Chondrocyte (in vitro differentiated cells): Measurements from ENCODE around the gene GRIN1. TPM values are rescaled to one million over a fixed set of nuclear protein-coding genes. Genes with fewer than 3 reads are reported as not detected.

ENCODE experiments used
- DNase-seq: peaks from one replicate; pipeline ENCODE4 v3.0.0; 2021; ENCODE audit warnings: mixed read lengths, low spot score
- H3K27ac Mint-ChIP-seq: one replicate; pipeline ENCODE4 v1.8.0; 2021; ENCODE audit warnings: mild to moderate bottlenecking, moderate library complexity, mixed read lengths; ENCODE audit not compliant: unreplicated experiment
- H3K27me3 Mint-ChIP-seq: 2 replicates; pipeline ENCODE4 v1.8.0; 2021; ENCODE audit warnings: low read depth, mixed read lengths
- H3K36me3 Mint-ChIP-seq: 2 replicates; pipeline ENCODE4 v1.8.0; 2021; ENCODE audit warnings: low read depth, mixed read lengths
- H3K4me1 Mint-ChIP-seq: 2 replicates; pipeline ENCODE4 v1.8.0; 2021; ENCODE audit warnings: low read depth, mild to moderate bottlenecking, mixed read lengths
- H3K4me3 Mint-ChIP-seq: one replicate; pipeline ENCODE4 v1.8.0; 2021; ENCODE audit warnings: mild to moderate bottlenecking, moderate library complexity, mixed read lengths; ENCODE audit not compliant: unreplicated experiment
- H3K9me3 Mint-ChIP-seq: 2 replicates; pipeline ENCODE4 v1.8.0; 2021; ENCODE audit warnings: low read depth, mixed read lengths
- CTCF ChIP-seq: fragments of 200-600 bp; sonication (generic); IDR thresholded peaks from 2 replicates; pipeline ENCODE4 v1.5.0; 2021; ENCODE audit warnings: antibody characterized with exemption, mild to moderate bottlenecking, moderate library complexity
- total RNA-seq: library from RNA; stranded (reverse); gene quantifications from 3 replicates; pipeline ENCODE4 v1.2.1, GENCODE V29; 2021

Gene GRIN1
- total RNA-seq, 1 donor from 2014 or later = 0.07 TPM

GRCh38 chr9:137167747-137168572, 29.0 kb downstream of the GRIN1 start:
- no peak overlapping the region for H3K27ac Mint-ChIP-seq
- peaks cover 31% of the 10 kb centered on the region for H3K27me3 Mint-ChIP-seq
- H3K36me3 Mint-ChIP-seq = no peaks in the 10 kb centered on the region
- DNase-seq = no peak
- TF ChIP-seq CTCF = no peak
- no peak overlapping the region for H3K4me3 Mint-ChIP-seq
- peaks cover 8% of the 10 kb centered on the region for H3K4me1 Mint-ChIP-seq
- no peaks in the 10 kb centered on the region for H3K9me3 Mint-ChIP-seq

- H3K9me3 Mint-ChIP-seq = no peaks in the 10 kb centered on the region
- H3K27me3 Mint-ChIP-seq = peaks cover 26% of the 10 kb centered on the region
- no peak overlapping the region for H3K27ac Mint-ChIP-seq
- peak overlapping the region; percentile 15 for H3K4me3 Mint-ChIP-seq
- H3K36me3 Mint-ChIP-seq = no peaks in the 10 kb centered on the region
- no peak for TF ChIP-seq CTCF
- DNase-seq = no peak
- H3K4me1 Mint-ChIP-seq = peaks cover 3% of the 10 kb centered on the region
These were observed 29.6 kb downstream of the GRIN1 start for GRCh38 chr9:137168573-137168903.

- TF ChIP-seq CTCF = no peak
- Mint-ChIP-seq H3K9me3 (no peaks in the 10 kb centered on the region), H3K27ac (no peak overlapping the region), H3K27me3 (peaks cover 25% of the 10 kb centered on the region), H3K36me3 (no peaks in the 10 kb centered on the region), H3K4me1 (peaks cover 3% of the 10 kb centered on the region), H3K4me3 (peak overlapping the region; percentile 55)
- no peak for DNase-seq
These were observed 30.2 kb downstream of the GRIN1 start for GRCh38 chr9:137168904-137169856.

GRCh38 chr9:137169896-137170358, 31.0 kb downstream of the GRIN1 start, which contains the start of gene LRRC26:
Gene LRRC26 (minus strand): TSS chr9:137170051. CDS start chr9:137169943, 108 bp downstream.
- Mint-ChIP-seq H3K27me3 (peaks cover 19% of the 10 kb centered on the region), H3K4me3 (peak within 1 kb of the TSS; percentile 55), H3K4me1 (peaks cover 3% of the 10 kb centered on the region), H3K27ac (no peak within 1 kb of the TSS), H3K36me3 (no peaks in the 10 kb centered on the region), H3K9me3 (no peaks in the 10 kb centered on the region)
- DNase-seq = no peak
- TF ChIP-seq CTCF = no peak

- H3K4me1 Mint-ChIP-seq = peaks cover 3% of the 10 kb centered on the region
- no peak for DNase-seq
- no peaks in the 10 kb centered on the region for H3K9me3 Mint-ChIP-seq
- H3K4me3 Mint-ChIP-seq = no peak overlapping the region
- H3K27ac Mint-ChIP-seq = no peak overlapping the region
- TF ChIP-seq CTCF = no peak
- H3K27me3 Mint-ChIP-seq = peaks cover 13% of the 10 kb centered on the region
- H3K36me3 Mint-ChIP-seq = no peaks in the 10 kb centered on the region
These were observed 31.7 kb downstream of the GRIN1 start for GRCh38 chr9:137170486-137171148.
